H9 (cell line): ENCODE data around the gene IVL. TPM values are rescaled to one million over a fixed set of nuclear protein-coding genes. Genes with fewer than 3 reads are reported as not detected.

Experiments used
- DNase-seq: peaks from one replicate; pipeline ENCODE4 v3.0.0-alpha.2; 2017
- H2AFZ ChIP-seq: one replicate; pipeline ENCODE4 v1.6.1; 2013; ENCODE audit warnings: mild to moderate bottlenecking, low read length, control low read depth, moderate library complexity
- H2AK5ac ChIP-seq: 2 replicates; pipeline ENCODE4 v1.6.1; 2013; ENCODE audit warnings: low read length, control low read depth, mixed read lengths; ENCODE audit not compliant: insufficient read length
- H2BK120ac ChIP-seq: one replicate; pipeline ENCODE4 v1.6.1; 2013; ENCODE audit warnings: low read depth, mild to moderate bottlenecking, low read length, control low read depth, inconsistent platforms; ENCODE audit not compliant: poor library complexity, severe bottlenecking
- H2BK12ac ChIP-seq: 2 replicates; pipeline ENCODE4 v1.6.1; 2013; ENCODE audit warnings: low read length, control low read depth, mixed read lengths, low read depth; ENCODE audit not compliant: insufficient read length
- H2BK15ac ChIP-seq: 2 replicates; pipeline ENCODE4 v1.6.1; 2013; ENCODE audit warnings: low read depth, low read length, control low read depth
- H2BK20ac ChIP-seq: one replicate; pipeline ENCODE4 v1.6.1; 2013; ENCODE audit warnings: low read depth, mild to moderate bottlenecking, low read length, control low read depth, inconsistent platforms; ENCODE audit not compliant: poor library complexity, severe bottlenecking
- H2BK5ac ChIP-seq: 2 replicates; pipeline ENCODE4 v1.6.1; 2013; ENCODE audit warnings: low read length, control low read depth, mixed read lengths; ENCODE audit not compliant: insufficient read length
- H3K14ac ChIP-seq: 2 replicates; pipeline ENCODE4 v1.6.1; 2013; ENCODE audit warnings: low read length, control low read depth; ENCODE audit not compliant: insufficient read depth
- H3K18ac ChIP-seq: 2 replicates; pipeline ENCODE4 v1.6.1; 2013; ENCODE audit warnings: low read depth, mild to moderate bottlenecking, mixed read lengths, low read length, control low read depth; ENCODE audit not compliant: insufficient read length
- H3K23ac ChIP-seq: 2 replicates; pipeline ENCODE4 v1.6.1; 2013; ENCODE audit warnings: low read length, control low read depth, mixed read lengths, low read depth; ENCODE audit not compliant: insufficient read length
- H3K23me2 ChIP-seq: 2 replicates; pipeline ENCODE4 v1.6.1; 2013; ENCODE audit warnings: low read depth, mild to moderate bottlenecking, mixed read lengths, low read length, control low read depth; ENCODE audit not compliant: insufficient read length, poor library complexity, severe bottlenecking
- H3K27ac ChIP-seq: 2 replicates; pipeline ENCODE4 v1.5.1; 2013; ENCODE audit warnings: low read length, control low read depth, mixed read lengths, low read depth; ENCODE audit not compliant: insufficient read length
- H3K27me3 ChIP-seq: 2 replicates; pipeline ENCODE4 v1.6.1; 2013; ENCODE audit warnings: low read length, control low read depth, inconsistent platforms; ENCODE audit not compliant: insufficient read depth
- H3K4ac ChIP-seq: 2 replicates; pipeline ENCODE4 v1.6.1; 2013; ENCODE audit warnings: low read depth, mild to moderate bottlenecking, control low read depth, inconsistent platforms, low read length, moderate library complexity
- H3K4me1 ChIP-seq: 2 replicates; pipeline ENCODE4 v1.6.1; 2013; ENCODE audit warnings: low read length, control low read depth, inconsistent platforms; ENCODE audit not compliant: insufficient read depth
- H3K4me2 ChIP-seq: 2 replicates; pipeline ENCODE4 v1.6.1; 2013; ENCODE audit warnings: low read length, control low read depth, mixed read lengths; ENCODE audit not compliant: insufficient read length, insufficient read depth
- H3K56ac ChIP-seq: 2 replicates; pipeline ENCODE4 v1.6.1; 2013; ENCODE audit warnings: low read depth, mild to moderate bottlenecking, mixed read lengths, low read length, control low read depth; ENCODE audit not compliant: insufficient read length
- H3K79me1 ChIP-seq: 2 replicates; pipeline ENCODE4 v1.6.1; 2013; ENCODE audit warnings: low read depth, mild to moderate bottlenecking, moderate library complexity, low read length, control low read depth, inconsistent platforms; ENCODE audit not compliant: insufficient read depth, poor library complexity, severe bottlenecking
- H3K79me2 ChIP-seq: 2 replicates; pipeline ENCODE4 v1.6.1; 2013; ENCODE audit warnings: low read length, control low read depth, inconsistent platforms; ENCODE audit not compliant: insufficient read depth
- H3K9ac ChIP-seq: 2 replicates; pipeline ENCODE4 v1.6.1; 2013; ENCODE audit warnings: low read length, control low read depth, mixed read lengths; ENCODE audit not compliant: insufficient read length; ENCODE audit errors: extremely low read depth
- H3K9me3 ChIP-seq: one replicate; pipeline ENCODE4 v1.6.1; 2013; ENCODE audit warnings: low read depth, low read length, inconsistent platforms; ENCODE audit not compliant: control insufficient read depth
- H3T11ph ChIP-seq: one replicate; pipeline ENCODE4 v1.6.1; 2013; ENCODE audit warnings: mild to moderate bottlenecking, low read length, control low read depth, inconsistent platforms
- H4K20me1 ChIP-seq: one replicate; pipeline ENCODE4 v1.6.1; 2013; ENCODE audit not compliant: control insufficient read depth, insufficient read length, insufficient read depth
- H4K5ac ChIP-seq: 2 replicates; pipeline ENCODE4 v1.6.1; 2013; ENCODE audit warnings: low read depth, mild to moderate bottlenecking, mixed read lengths, low read length, control low read depth; ENCODE audit not compliant: insufficient read length
- H4K8ac ChIP-seq: replicated peaks from 2 replicates; pipeline ENCODE4 v1.6.1; 2013; ENCODE audit warnings: low read length, control low read depth, mixed read lengths, low read depth; ENCODE audit not compliant: insufficient read length
- H4K91ac ChIP-seq: 2 replicates; pipeline ENCODE4 v1.6.1; 2013; ENCODE audit warnings: low read depth, mild to moderate bottlenecking, moderate library complexity, mixed read lengths, low read length, control low read depth; ENCODE audit not compliant: insufficient read length
- H3K27ac Mint-ChIP-seq, 3 experiments: 2 replicates in 2 of 3; 3 replicates in 1 of 3; pipeline ENCODE4 v1.8.0; 2020 to 2021; ENCODE audit warnings: mixed read lengths in 3 of 3, mild to moderate bottlenecking in 1 of 3, moderate library complexity in 1 of 3
- H3K27me3 Mint-ChIP-seq: 2 replicates; pipeline ENCODE4 v1.8.0; 2021; ENCODE audit warnings: low read depth, mild to moderate bottlenecking, moderate library complexity, mixed read lengths
- H3K36me3 Mint-ChIP-seq, 3 experiments: 2 replicates in 2 of 3; 3 replicates in 1 of 3; pipeline ENCODE4 v1.8.0; 2020 to 2021; ENCODE audit warnings: low read depth in 3 of 3, mixed read lengths in 3 of 3; ENCODE audit not compliant: insufficient read depth in 1 of 3
- H3K4me1 Mint-ChIP-seq, 2 experiments: 2 replicates each; pipeline ENCODE4 v1.8.0; 2020; ENCODE audit warnings: mixed read lengths in 2 of 2
- H3K4me3 Mint-ChIP-seq, 2 experiments: 2 replicates in 1 of 2; 3 replicates in 1 of 2; pipeline ENCODE4 v1.8.0; 2020 to 2021; ENCODE audit warnings: mild to moderate bottlenecking in 2 of 2, mixed read lengths in 2 of 2, moderate library complexity in 1 of 2
- H3K9me3 Mint-ChIP-seq, 2 experiments: 2 replicates in 1 of 2; 3 replicates in 1 of 2; pipeline ENCODE4 v1.8.0; 2020; ENCODE audit warnings: mild to moderate bottlenecking in 2 of 2, mixed read lengths in 2 of 2, moderate library complexity in 1 of 2
- CTCF ChIP-seq: fragments of 200-600 bp; sonication (generic); conservative IDR thresholded peaks from 3 replicates; pipeline ENCODE4 v1.8.0; 2021; ENCODE audit warnings: antibody characterized with exemption, mild to moderate bottlenecking
- WGBS: extraction: QIAGEN DNeasy Blood & Tissue Kit; methylation state at CpG from one replicate; pipeline ENCODE4 v1.1.7; 2013; ENCODE audit warnings: missing lambda C conversion rate, low lambda C conversion rate, mixed read lengths; ENCODE audit not compliant: insufficient read length; ENCODE audit errors: extremely low coverage; 5-methylcytosine and 5-hydroxymethylcytosine counted together
- total RNA-seq: library from RNA; stranded (reverse); gene quantifications from 2 replicates; pipeline ENCODE4 v1.2.1, GENCODE V29; 2021

The IVL gene
- total RNA-seq, 1 experiment from 2014 or later, result not detected

GRCh38 chr1:152940614-152941013 lies 32.3 kb downstream of the IVL start:
- Histone ChIP-seq H3K79me2 (no peaks in the 10 kb centered on the region), H3K23ac (no peak overlapping the region), H4K8ac (no peak overlapping the region), H3K4me1 (no peaks in the 10 kb centered on the region), H3T11ph (no peak overlapping the region), H2BK15ac (no peak overlapping the region), H3K27ac (no peak overlapping the region), H3K4ac (no peak overlapping the region), H3K79me1 (no peaks in the 10 kb centered on the region), H4K5ac (no peak overlapping the region), H3K56ac (peak overlapping the region; percentile 79), H4K91ac (no peak overlapping the region), H2BK12ac (no peak overlapping the region), H3K23me2 (no peaks in the 10 kb centered on the region), H2AK5ac (no peak overlapping the region), H3K18ac (no peak overlapping the region), H3K4me2 (no peak overlapping the region), H2BK5ac (no peak overlapping the region), H4K20me1 (no peaks in the 10 kb centered on the region), H2BK120ac (no peak overlapping the region), H2AFZ (no peak overlapping the region), H3K9ac (no peak overlapping the region), H2BK20ac (no peak overlapping the region), H3K27me3 (no peaks in the 10 kb centered on the region), H3K9me3 (no peaks in the 10 kb centered on the region), H3K14ac (no peak overlapping the region)
- no peak overlapping the region for H3K27ac Mint-ChIP-seq
- no peaks in the 10 kb centered on the region; a peak in 1 of 7 replicates for H3K36me3 Mint-ChIP-seq
- no peak overlapping the region for H3K4me3 Mint-ChIP-seq
- DNase-seq, result no peak
- no peaks in the 10 kb centered on the region; the same call in 1 of the 2 replicates for H3K27me3 Mint-ChIP-seq
- no peaks in the 10 kb centered on the region for H3K4me1 Mint-ChIP-seq
- H3K9me3 Mint-ChIP-seq, result peaks cover 40 to 53% of the 10 kb centered on the region in 2 experiments
- WGBS, result no CpG with 5 or more reads among the region's 1 CpG
- no peak for TF ChIP-seq CTCF
